DOHH2 (cell line): Measurements from ENCODE around the gene DGKB.

Source experiments
- H3F3A ChIP-seq: fragments of 200-600 bp; sonication (generic), shearing (Covaris generic); 2 replicates; pipeline ENCODE4 v1.6.0; 2016; ENCODE audit warnings: antibody characterized with exemption, mild to moderate bottlenecking; ENCODE audit not compliant: control insufficient read depth, insufficient read depth
- H3K27ac ChIP-seq: fragments of 200-600 bp; sonication (generic); 2 replicates; pipeline ENCODE4 v1.5.1; 2014; ENCODE audit warnings: low read depth, mild to moderate bottlenecking, low read length, moderate library complexity
- H3K27me3 ChIP-seq: fragments of 200-600 bp; sonication (generic); 2 replicates; pipeline ENCODE4 v1.6.1; 2014; ENCODE audit warnings: mild to moderate bottlenecking, low read length, mixed read lengths; ENCODE audit not compliant: control insufficient read depth
- H3K36me3 ChIP-seq: fragments of 200-600 bp; sonication (generic); 2 replicates; pipeline ENCODE4 v1.6.1; 2014; ENCODE audit warnings: mild to moderate bottlenecking, low read length, moderate library complexity, mixed read lengths; ENCODE audit not compliant: control insufficient read depth
- H3K4me1 ChIP-seq: fragments of 200-600 bp; sonication (generic); 2 replicates; pipeline ENCODE4 v1.6.1; 2014; ENCODE audit warnings: mild to moderate bottlenecking, low read length, mixed read lengths; ENCODE audit not compliant: control insufficient read depth
- H3K4me2 ChIP-seq: fragments of 200-600 bp; sonication (generic); 2 replicates; pipeline ENCODE4 v1.6.0; 2014; ENCODE audit warnings: mild to moderate bottlenecking, low read length, moderate library complexity
- H3K4me3 ChIP-seq: fragments of 200-600 bp; sonication (generic); 2 replicates; pipeline ENCODE4 v1.5.1; 2014; ENCODE audit warnings: mild to moderate bottlenecking, low read length, mixed read lengths
- H3K79me2 ChIP-seq: fragments of 200-600 bp; sonication (generic); 2 replicates; pipeline ENCODE4 v1.6.1; 2014; ENCODE audit warnings: mild to moderate bottlenecking, low read length, mixed read lengths; ENCODE audit not compliant: control insufficient read depth
- H3K9me2 ChIP-seq: fragments of 200-600 bp; sonication (generic); replicated peaks from 2 replicates; pipeline ENCODE4 v1.6.1; 2014; ENCODE audit warnings: mild to moderate bottlenecking, low read length, mixed read lengths; ENCODE audit not compliant: control insufficient read depth
- H3K9me3 ChIP-seq: fragments of 200-600 bp; sonication (generic); 2 replicates; pipeline ENCODE4 v1.6.1; 2014; ENCODE audit warnings: antibody characterized with exemption, low read length, mixed read lengths; ENCODE audit not compliant: control insufficient read depth, insufficient read depth
- H4K20me1 ChIP-seq: fragments of 200-600 bp; sonication (generic); 2 replicates; pipeline ENCODE4 v1.6.0; 2014; ENCODE audit warnings: low read depth, mild to moderate bottlenecking, antibody characterized with exemption, low read length, moderate library complexity; ENCODE audit not compliant: control insufficient read depth, insufficient read depth
- CTCF ChIP-seq: fragments of 200-600 bp; sonication (generic); IDR thresholded peaks from one replicate; pipeline ENCODE4 v1.5.1; 2014; ENCODE audit warnings: antibody characterized with exemption, mild to moderate bottlenecking, low read depth, low read length; ENCODE audit not compliant: poor library complexity, severe bottlenecking
- EZH2phosphoT487 ChIP-seq: fragments of 200-600 bp; sonication (generic); IDR thresholded peaks from 2 replicates; pipeline ENCODE4 v1.6.1; 2017; ENCODE audit warnings: borderline replicate concordance, mild to moderate bottlenecking, antibody characterized with exemption, low read length, moderate library complexity, mixed read lengths

The DGKB gene

DNA sequence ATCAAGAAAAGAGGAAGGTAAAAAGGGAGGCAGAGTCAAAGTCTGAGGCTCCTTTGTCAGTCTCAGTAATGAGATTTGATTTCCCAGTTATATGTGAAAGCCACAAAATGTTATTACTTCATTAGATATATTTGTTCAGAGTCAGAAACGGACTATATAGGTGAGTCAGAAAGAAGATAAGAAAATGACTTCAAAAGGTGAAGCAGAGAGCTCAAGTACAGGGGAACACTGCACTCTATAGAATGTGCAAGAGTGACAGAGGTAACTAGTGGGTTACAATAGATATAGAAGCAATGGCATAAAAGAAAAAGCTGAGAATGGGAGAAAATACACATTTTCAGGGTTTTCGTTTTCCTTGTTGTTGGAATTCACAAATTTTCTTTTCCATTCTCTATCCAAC is 43.3 kb downstream of the DGKB start:
- no peak for TF ChIP-seq CTCF
- no peak for TF ChIP-seq EZH2phosphoT487
- Histone ChIP-seq H3K4me3 (no peak overlapping the region), H3K9me3 (no peaks in the 10 kb centered on the region), H3K4me1 (no peaks in the 10 kb centered on the region), H3K79me2 (no peaks in the 10 kb centered on the region), H4K20me1 (no peaks in the 10 kb centered on the region), H3K27ac (no peak overlapping the region), H3F3A (no peaks in the 10 kb centered on the region), H3K4me2 (no peak overlapping the region), H3K9me2 (no peaks in the 10 kb centered on the region), H3K27me3 (no peaks in the 10 kb centered on the region), H3K36me3 (no peaks in the 10 kb centered on the region)

DNA sequence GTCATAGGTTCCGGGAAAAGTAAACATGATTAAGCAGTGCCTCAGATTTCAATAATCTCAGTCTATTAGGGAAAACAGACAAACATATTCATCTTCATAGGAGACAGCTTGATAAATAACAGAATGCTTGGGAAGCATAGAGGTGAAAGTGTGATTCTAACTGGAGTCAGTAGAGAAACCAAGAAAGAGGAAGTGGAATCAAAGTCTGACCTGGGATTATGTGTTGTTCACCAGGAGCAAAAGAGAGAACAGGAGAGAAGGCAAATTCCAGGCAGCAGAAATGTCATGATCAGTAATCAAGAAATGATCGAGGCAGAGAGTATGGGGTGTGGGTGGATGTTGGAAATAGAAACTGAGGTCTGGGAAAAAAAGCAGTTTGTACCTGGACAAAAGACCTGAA is 43.7 kb downstream of the DGKB start:
- H3K36me3 ChIP-seq = no peaks in the 10 kb centered on the region
- H3K9me2 ChIP-seq = no peaks in the 10 kb centered on the region
- H3K4me2 ChIP-seq = no peak overlapping the region
- no peaks in the 10 kb centered on the region for H3K9me3 ChIP-seq
- H3F3A ChIP-seq = no peaks in the 10 kb centered on the region
- no peaks in the 10 kb centered on the region for H3K27me3 ChIP-seq
- H4K20me1 ChIP-seq = no peaks in the 10 kb centered on the region
- no peaks in the 10 kb centered on the region for H3K4me1 ChIP-seq
- no peaks in the 10 kb centered on the region for H3K79me2 ChIP-seq
- TF ChIP-seq EZH2phosphoT487 = no peak
- no peak for TF ChIP-seq CTCF
- no peak overlapping the region for H3K4me3 ChIP-seq
- H3K27ac ChIP-seq = no peak overlapping the region

DNA sequence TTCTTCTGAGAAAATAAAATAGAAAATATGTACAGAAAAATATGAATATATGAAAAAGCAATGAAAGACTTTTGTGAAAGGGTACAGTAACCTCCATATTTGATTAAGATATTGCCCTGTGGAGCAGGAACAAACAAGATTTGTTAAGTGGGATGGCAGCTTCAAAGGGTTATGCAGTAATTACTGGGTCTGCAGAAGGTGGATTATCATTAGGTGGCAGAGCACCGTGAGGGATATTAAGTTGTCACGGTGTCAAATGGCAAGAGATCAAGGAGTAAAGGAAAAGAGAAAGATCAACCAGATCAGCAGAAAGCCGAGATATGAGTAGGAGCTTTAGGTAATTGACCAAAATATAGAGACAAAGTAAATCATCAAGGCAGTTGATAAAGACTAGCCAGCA is 44.1 kb downstream of the DGKB start:
- Histone ChIP-seq H3K4me1 (no peaks in the 10 kb centered on the region), H3K9me2 (no peaks in the 10 kb centered on the region), H3K36me3 (no peaks in the 10 kb centered on the region), H3K4me2 (no peak overlapping the region), H3K79me2 (no peaks in the 10 kb centered on the region), H3K27me3 (no peaks in the 10 kb centered on the region), H4K20me1 (no peaks in the 10 kb centered on the region), H3F3A (no peaks in the 10 kb centered on the region), H3K27ac (no peak overlapping the region), H3K4me3 (no peak overlapping the region), H3K9me3 (no peaks in the 10 kb centered on the region)
- no peak for TF ChIP-seq EZH2phosphoT487
- TF ChIP-seq CTCF = no peak
